Pancreas (tissue), 10 donors: ENCODE data around the gene CDH13. TPM values are rescaled to one million over a fixed set of nuclear protein-coding genes. Genes with fewer than 3 reads are reported as not detected.

Experiments used
- ATAC-seq, 4 donors: fragments of 200-7000 bp; cut with Tn5 transposase; one replicate each; pipeline versions ENCODE4 v1.8.0 to v1.9.1; 2020; ENCODE audit warnings: mild to moderate bottlenecking in 4 of 4, moderate library complexity in 4 of 4
- DNase-seq, 6 donors: peaks; one replicate each; pipeline ENCODE4 v3.0.0-alpha.2; 2020
- FAIRE-seq: peaks from 2 replicates; lab custom pipeline; 2012; peaks lifted over from hg19 to GRCh38; lab: Jason Lieb, UNC
- H3K27ac ChIP-seq, 4 donors: fragments of 200-600 bp; sonication (generic); 1 replicate in 3 of 4; 2 replicates in 1 of 4; pipeline versions ENCODE4 v1.5.0 to v1.8.0; 2020
- H3K27me3 ChIP-seq, 4 donors: fragments of 200-600 bp; one replicate each; pipeline ENCODE4 v1.8.0; 2021
- H3K36me3 ChIP-seq, 3 donors: fragments of 200-600 bp; sonication (generic) in 1 of 3; one replicate each; pipeline versions ENCODE4 v1.5.0 to v1.8.0; 2020 to 2021
- H3K4me1 ChIP-seq, 3 donors: fragments of 200-600 bp; one replicate each; pipeline ENCODE4 v1.8.0; 2021
- H3K4me3 ChIP-seq, 4 donors: fragments of 200-600 bp; sonication (generic) in 2 of 4; one replicate each; pipeline versions ENCODE4 v1.5.0 to v1.8.0; 2020 to 2021
- H3K9me3 ChIP-seq, 4 donors: fragments of 200-600 bp; one replicate each; pipeline ENCODE4 v1.8.0; 2021
- WGBS, 2 donors: extraction: QIAGEN DNeasy Blood & Tissue Kit; methylation state at CpG; one replicate each; pipeline ENCODE4 v1.1.7; 2013; 5-methylcytosine and 5-hydroxymethylcytosine counted together
- intact Hi-C, 3 donors: fragments of 100-400 bp; cut with DNase I; formaldehyde crosslinking; loops; one replicate each; pipeline versions ENCODE4 v1.11.1 to v1.14.2; 2022
- polyA plus RNA-seq, 2 donors: library from polyadenylated mRNA; stranded (reverse); fragments of 200-250 nt; gene quantifications; one replicate each; pipeline ENCODE4 v1.2.3, GENCODE V29; 2013
- total RNA-seq, 6 donors: library from RNA; stranded (reverse); fragmentation: NEBNext Ultra II Directional in 4 of 6; extraction: Animal tissue kit (Norgen Biotek cat#: 25700) in 4 of 6; gene quantifications; one replicate each; pipeline versions ENCODE4 v1.2.1 to v1.2.4, GENCODE V29; 2021 to 2023
- TF ChIP-seq, protein P1 (sequence below), 4 donors: fragments of 200-600 bp; sonication (generic) in 3 of 4; IDR thresholded peaks; one replicate each; pipeline versions ENCODE4 v1.5.0 to v1.8.0; 2021; ENCODE audit warnings: antibody characterized with exemption in 4 of 4
- donor health status: healthy with polysubstance abuse.
- donor health status: DM: no; HTN: no; CAD: no; lungs with moderate emphysema.
- donor health status: DM: no; HTN: no; CAD: no.
- donor health status: control.
- donor health status: control.
- donor health status: Bipolar disorder and iron deficiency.
- donor health status: DM: yes; HTN: yes; CAD: no.
- donor health status: DM: no; HTN: no; CAD: no.
- donor health status: DM: no; HTN: no; CAD: no.
- donor health status: DM: yes; HTN: yes; CAD: no.

Gene CDH13
- total and polyA plus RNA-seq, 8 donors = 0.12 to 1.0 (median 0.37) TPM

DNA sequence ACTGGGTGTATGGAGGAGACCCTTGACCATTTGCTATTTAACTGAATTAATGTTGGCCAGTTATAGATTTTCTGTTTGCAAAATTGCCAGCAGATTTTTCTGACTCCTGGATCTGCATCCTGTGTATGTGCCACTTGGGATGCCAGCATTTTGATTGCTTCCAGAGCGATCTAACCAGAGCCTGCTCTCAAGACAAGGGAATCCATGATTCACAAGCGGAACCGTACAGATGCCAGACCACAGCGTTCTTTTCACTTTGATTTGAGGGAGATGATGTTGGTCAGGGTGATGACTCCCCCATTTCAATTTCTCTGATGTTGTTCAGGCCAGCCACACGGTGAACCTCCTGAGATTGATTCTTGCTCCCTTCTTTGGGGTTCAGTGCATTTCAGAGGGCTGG, 228.7 kb downstream of the CDH13 start:
- H3K9me3 ChIP-seq = no peaks in the 10 kb centered on the region
- no peaks in the 10 kb centered on the region for H3K4me1 ChIP-seq
- DNase-seq (no peak), ATAC-seq (no peak), FAIRE-seq (no peak)
- no peak overlapping the region for H3K27ac ChIP-seq
- 84 to 85% methylated on average over 5 of the region's 5 CpGs for WGBS, 2 donors
- H3K36me3 ChIP-seq = no peaks in the 10 kb centered on the region
- H3K4me3 ChIP-seq = no peak overlapping the region
- no peaks in the 10 kb centered on the region for H3K27me3 ChIP-seq
- intact Hi-C loops = no loop called here
- TF ChIP-seq, protein P1, sequence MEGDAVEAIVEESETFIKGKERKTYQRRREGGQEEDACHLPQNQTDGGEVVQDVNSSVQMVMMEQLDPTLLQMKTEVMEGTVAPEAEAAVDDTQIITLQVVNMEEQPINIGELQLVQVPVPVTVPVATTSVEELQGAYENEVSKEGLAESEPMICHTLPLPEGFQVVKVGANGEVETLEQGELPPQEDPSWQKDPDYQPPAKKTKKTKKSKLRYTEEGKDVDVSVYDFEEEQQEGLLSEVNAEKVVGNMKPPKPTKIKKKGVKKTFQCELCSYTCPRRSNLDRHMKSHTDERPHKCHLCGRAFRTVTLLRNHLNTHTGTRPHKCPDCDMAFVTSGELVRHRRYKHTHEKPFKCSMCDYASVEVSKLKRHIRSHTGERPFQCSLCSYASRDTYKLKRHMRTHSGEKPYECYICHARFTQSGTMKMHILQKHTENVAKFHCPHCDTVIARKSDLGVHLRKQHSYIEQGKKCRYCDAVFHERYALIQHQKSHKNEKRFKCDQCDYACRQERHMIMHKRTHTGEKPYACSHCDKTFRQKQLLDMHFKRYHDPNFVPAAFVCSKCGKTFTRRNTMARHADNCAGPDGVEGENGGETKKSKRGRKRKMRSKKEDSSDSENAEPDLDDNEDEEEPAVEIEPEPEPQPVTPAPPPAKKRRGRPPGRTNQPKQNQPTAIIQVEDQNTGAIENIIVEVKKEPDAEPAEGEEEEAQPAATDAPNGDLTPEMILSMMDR (IDR thresholded peaks at IDR 0.05) = no peak

- no peaks in the 10 kb centered on the region for H3K27me3 ChIP-seq
- TF ChIP-seq, protein P1 (IDR thresholded peaks at IDR 0.05) = no peak
- DNase-seq (peak in 2 of 6 donors; percentile 35 to 47), FAIRE-seq (no peak), ATAC-seq (peak; percentile 35 to 76 (median 62))
- H3K9me3 ChIP-seq = no peaks in the 10 kb centered on the region
- intact Hi-C loops = no loop called here
- no peak overlapping the region for H3K27ac ChIP-seq
- H3K4me1 ChIP-seq = no peaks in the 10 kb centered on the region
- H3K4me3 ChIP-seq = no peak overlapping the region
- 38 to 43% methylated on average over 6 of the region's 6 CpGs for WGBS, 2 donors
- H3K36me3 ChIP-seq = no peaks in the 10 kb centered on the region
Observed at GRCh38 chr16:82857693-82858365, 231.1 kb downstream of the CDH13 start.

GRCh38 chr16:82859662-82860061, 232.9 kb downstream of the CDH13 start:
- no peaks in the 10 kb centered on the region for H3K9me3 ChIP-seq
- H3K36me3 ChIP-seq = no peaks in the 10 kb centered on the region
- FAIRE-seq = no peak
- intact Hi-C loops = no loop called here
- 64 to 72% methylated on average over 6 of the region's 6 CpGs for WGBS, 2 donors
- H3K27ac ChIP-seq = no peak overlapping the region
- H3K4me1 ChIP-seq = no peaks in the 10 kb centered on the region
- no peaks in the 10 kb centered on the region for H3K27me3 ChIP-seq
- no peak for DNase-seq
- TF ChIP-seq, protein P1 (IDR thresholded peaks at IDR 0.05) = no peak
- ATAC-seq = no peak
- no peak overlapping the region for H3K4me3 ChIP-seq

DNA sequence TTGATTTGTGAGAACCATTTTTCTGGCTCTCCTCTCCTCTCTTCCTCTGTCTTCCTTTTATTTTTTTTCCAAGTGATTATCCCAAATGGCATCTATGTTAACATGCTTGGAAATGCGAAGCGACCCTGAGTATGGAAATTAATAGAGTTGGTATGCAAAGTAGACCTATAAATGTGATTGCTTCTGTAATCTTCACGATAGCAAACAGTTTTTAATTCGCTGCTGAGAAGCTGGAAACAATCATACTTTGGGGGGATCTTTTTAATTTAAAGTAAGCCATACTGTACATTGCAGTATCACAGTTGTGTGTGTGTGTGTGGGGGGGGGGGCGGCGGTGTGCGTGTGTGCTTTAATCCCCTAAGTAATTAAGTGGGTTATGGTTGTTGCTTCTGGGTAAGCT, 233.3 kb downstream of the CDH13 start:
- FAIRE-seq (no peak), DNase-seq (no peak), ATAC-seq (no peak)
- H3K36me3 ChIP-seq = no peaks in the 10 kb centered on the region
- intact Hi-C loops = no loop called here
- TF ChIP-seq, protein P1 (IDR thresholded peaks at IDR 0.05) = no peak
- no peaks in the 10 kb centered on the region for H3K27me3 ChIP-seq
- no peak overlapping the region for H3K4me3 ChIP-seq
- H3K4me1 ChIP-seq = no peaks in the 10 kb centered on the region
- 72% methylated on average over 7 of the region's 7 CpGs for WGBS, 2 donors
- H3K27ac ChIP-seq = no peak overlapping the region
- H3K9me3 ChIP-seq = no peaks in the 10 kb centered on the region

GRCh38 chr16:82862057-82862456, 235.3 kb downstream of the CDH13 start:
- H3K27ac ChIP-seq = no peak overlapping the region
- ATAC-seq (no peak), DNase-seq (no peak), FAIRE-seq (no peak)
- H3K4me3 ChIP-seq = no peak overlapping the region
- 67 to 71% methylated on average over 1 of the region's 1 CpG for WGBS, 2 donors
- TF ChIP-seq, protein P1 (IDR thresholded peaks at IDR 0.05) = no peak
- no peaks in the 10 kb centered on the region for H3K36me3 ChIP-seq
- no peaks in the 10 kb centered on the region for H3K27me3 ChIP-seq
- no peaks in the 10 kb centered on the region for H3K4me1 ChIP-seq
- intact Hi-C loops = no loop called here
- H3K9me3 ChIP-seq = no peaks in the 10 kb centered on the region
